ENCODE measurements around the gene CNTN5.
A peak's percentile ranks its signal among the peaks of the same experiment; 100 is the strongest.

The CNTN5 gene

GRCh38 chr11:99063331-99063730, 42.6 kb downstream of the CNTN5 start:
- no peak for TF ChIP-seq CTCF (IDR thresholded peaks at IDR 0.05; ENCODE audit: unreplicated experiment in 3 of 3)
- Mint-ChIP-seq H3K4me1 (no peaks in the 10 kb centered on the region), H3K9me3 (no peaks in the 10 kb centered on the region), H3K27ac (no peak overlapping the region), H3K36me3 (ENCODE audit: low read depth) (no peaks in the 10 kb centered on the region), H3K4me3 (no peak overlapping the region), H3K27me3 (ENCODE audit: low read depth) (no peaks in the 10 kb centered on the region)

- no peaks in the 10 kb centered on the region for H3K9me3 Mint-ChIP-seq
- no peak overlapping the region for H3K4me3 Mint-ChIP-seq
- no peak for TF ChIP-seq CTCF (IDR thresholded peaks at IDR 0.05; ENCODE audit: unreplicated experiment in 3 of 3)
- H3K4me1 Mint-ChIP-seq: no peaks in the 10 kb centered on the region
- no peak overlapping the region for H3K27ac Mint-ChIP-seq
- H3K27me3 Mint-ChIP-seq (ENCODE audit: low read depth): no peaks in the 10 kb centered on the region
- H3K36me3 Mint-ChIP-seq (ENCODE audit: low read depth): no peaks in the 10 kb centered on the region
Observed at GRCh38 chr11:99065121-99065520, 44.4 kb downstream of the CNTN5 start.

DNA sequence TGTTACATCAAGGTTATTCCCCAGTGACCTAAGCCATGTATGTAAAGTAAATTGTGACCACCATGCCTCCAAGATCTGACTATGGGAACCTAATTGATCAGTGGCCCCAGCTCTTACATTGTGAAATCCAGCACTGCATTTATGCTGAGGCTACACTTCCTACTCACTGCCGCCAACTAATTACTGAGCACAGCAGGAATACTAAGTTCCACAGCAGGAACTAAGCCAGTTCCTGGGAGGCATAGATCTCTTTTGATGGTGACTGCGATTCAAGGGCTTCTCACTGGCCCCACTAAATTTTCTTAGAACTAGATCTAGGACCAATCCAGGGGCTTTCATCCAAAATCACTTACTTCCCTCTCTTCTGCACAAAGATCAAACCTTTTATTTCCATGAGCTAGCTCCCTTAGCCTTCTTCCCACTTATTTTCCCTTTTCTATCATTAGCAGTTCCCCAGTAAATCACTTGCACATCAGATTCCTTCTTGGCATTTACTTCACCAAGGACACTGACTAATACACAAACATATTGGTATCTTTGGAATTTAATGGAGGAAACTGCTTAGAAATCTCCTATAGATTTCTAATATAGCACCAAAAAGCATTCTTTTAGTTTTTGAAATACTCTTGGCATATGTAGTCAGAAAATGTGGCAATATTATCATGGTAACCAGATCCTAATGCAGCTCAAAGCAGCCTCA, 46.0 kb downstream of the CNTN5 start:
- no peaks in the 10 kb centered on the region for H3K4me1 Mint-ChIP-seq
- H3K9me3 Mint-ChIP-seq: no peaks in the 10 kb centered on the region
- H3K4me3 Mint-ChIP-seq: no peak overlapping the region
- H3K27ac Mint-ChIP-seq: no peak overlapping the region
- no peak for TF ChIP-seq CTCF (IDR thresholded peaks at IDR 0.05; ENCODE audit: unreplicated experiment in 3 of 3)
- H3K27me3 Mint-ChIP-seq (ENCODE audit: low read depth): no peaks in the 10 kb centered on the region
- H3K36me3 Mint-ChIP-seq (ENCODE audit: low read depth): no peaks in the 10 kb centered on the region

- Mint-ChIP-seq H3K27me3 (ENCODE audit: low read depth) (no peaks in the 10 kb centered on the region), H3K36me3 (ENCODE audit: low read depth) (no peaks in the 10 kb centered on the region), H3K9me3 (no peaks in the 10 kb centered on the region), H3K4me1 (no peaks in the 10 kb centered on the region), H3K4me3 (peak overlapping the region in 1 of 3 experiments; percentile 4), H3K27ac (no peak overlapping the region)
- no peak for TF ChIP-seq CTCF (IDR thresholded peaks at IDR 0.05; ENCODE audit: unreplicated experiment in 3 of 3)
Observed at GRCh38 chr11:99068832-99069231, 48.1 kb downstream of the CNTN5 start.

DNA sequence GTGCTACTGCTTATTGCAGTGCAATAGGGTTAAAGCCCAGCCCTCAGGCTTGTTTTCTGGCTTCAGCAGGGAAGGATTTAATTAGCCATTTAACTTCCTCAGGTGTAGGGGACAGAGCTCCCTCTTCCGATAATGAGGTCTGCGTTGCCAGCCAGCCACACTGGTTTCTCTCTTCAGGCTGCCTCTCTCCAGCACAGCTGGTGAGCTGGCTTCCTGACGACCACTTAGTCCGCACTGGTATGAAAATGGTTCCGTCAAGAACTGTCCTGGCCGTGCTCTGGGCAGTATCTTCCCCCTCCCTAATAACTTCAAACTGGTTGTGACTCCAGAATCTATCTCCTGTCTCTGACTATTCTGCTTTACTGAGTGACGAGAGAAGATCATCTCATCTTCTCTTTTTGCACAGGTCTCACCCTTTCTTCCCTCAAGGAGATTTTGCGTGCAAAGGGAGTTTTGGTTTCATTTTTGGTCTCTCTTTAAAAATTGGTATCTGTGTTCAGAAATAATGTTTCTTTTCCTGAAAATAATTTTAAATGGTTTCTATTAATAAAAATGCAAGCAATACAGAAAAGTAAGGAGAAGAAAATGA, 49.2 kb downstream of the CNTN5 start:
- Mint-ChIP-seq H3K27me3 (ENCODE audit: low read depth) (no peaks in the 10 kb centered on the region), H3K9me3 (no peaks in the 10 kb centered on the region), H3K27ac (peak overlapping the region in 1 of 3 experiments; percentile 1), H3K36me3 (ENCODE audit: low read depth) (no peaks in the 10 kb centered on the region), H3K4me1 (no peaks in the 10 kb centered on the region), H3K4me3 (peak overlapping the region; percentile 1 to 78 (median 66))
- TF ChIP-seq CTCF (IDR thresholded peaks at IDR 0.05; ENCODE audit: unreplicated experiment in 3 of 3): no peak

DNA sequence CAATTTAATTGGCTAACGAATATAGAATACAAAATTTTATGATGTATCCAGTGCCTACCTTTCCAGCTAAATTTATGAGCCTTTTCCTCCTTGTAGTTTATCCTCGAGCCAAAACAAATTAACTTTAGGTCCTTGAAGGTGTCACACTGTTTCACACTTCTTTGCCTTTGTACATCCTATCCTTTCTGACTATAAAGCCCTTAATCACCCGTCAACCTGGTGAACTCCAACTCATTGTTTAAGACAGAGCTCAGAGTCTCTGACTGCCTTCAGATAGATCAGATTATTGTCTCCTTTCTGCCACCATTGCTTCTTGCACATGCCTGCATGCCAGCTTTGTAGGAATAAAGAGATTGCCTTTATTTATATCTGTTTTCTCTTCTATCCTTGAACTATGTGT, 58.8 kb downstream of the CNTN5 start:
- no peaks in the 10 kb centered on the region for H3K4me1 Mint-ChIP-seq
- H3K9me3 Mint-ChIP-seq: no peaks in the 10 kb centered on the region
- H3K4me3 Mint-ChIP-seq: no peak overlapping the region
- TF ChIP-seq CTCF (IDR thresholded peaks at IDR 0.05; ENCODE audit: unreplicated experiment in 3 of 3): no peak
- H3K27ac Mint-ChIP-seq: no peak overlapping the region
- H3K27me3 Mint-ChIP-seq (ENCODE audit: low read depth): no peaks in the 10 kb centered on the region
- no peaks in the 10 kb centered on the region for H3K36me3 Mint-ChIP-seq (ENCODE audit: low read depth)
